Neural cell (in vitro differentiated cells): ENCODE measurements around the gene ATP11A. TPM values are rescaled to one million over a fixed set of nuclear protein-coding genes. Genes with fewer than 3 reads are reported as not detected.

Experiments
- H2AFZ ChIP-seq: fragments of 200-600, 300-800 bp; sonication (generic), shearing (Covaris generic); 2 replicates; pipeline ENCODE4 v1.6.0; 2014; ENCODE audit warnings: low read depth, mild to moderate bottlenecking, antibody characterized with exemption, low read length, moderate library complexity
- H3F3A ChIP-seq: fragments of 200-600 bp; shearing (Covaris generic); 2 replicates; pipeline ENCODE4 v1.6.1; 2016; ENCODE audit warnings: mild to moderate bottlenecking, moderate library complexity, mixed read lengths, antibody characterized with exemption, low read length; ENCODE audit not compliant: insufficient read depth, poor library complexity, severe bottlenecking
- H3K27ac ChIP-seq: fragments of 200-600, 300-800 bp; sonication (generic), shearing (Covaris generic); 2 replicates; pipeline ENCODE4 v1.5.1; 2014; ENCODE audit warnings: mild to moderate bottlenecking, low read length, moderate library complexity
- H3K27me3 ChIP-seq: fragments of 300-800, 200-600 bp; sonication (generic), shearing (Covaris generic); 2 replicates; pipeline ENCODE4 v1.6.0; 2014; ENCODE audit warnings: mild to moderate bottlenecking, low read depth, low read length, moderate library complexity; ENCODE audit not compliant: insufficient read depth
- H3K36me3 ChIP-seq: fragments of 300-800, 200-600 bp; sonication (generic), shearing (Covaris generic); 2 replicates; pipeline ENCODE4 v1.5.1; 2014; ENCODE audit warnings: mild to moderate bottlenecking, antibody characterized with exemption, low read length, moderate library complexity; ENCODE audit not compliant: insufficient read depth
- H3K4me2 ChIP-seq: fragments of 300-800, 200-600 bp; sonication (generic), shearing (Covaris generic); 2 replicates; pipeline ENCODE4 v1.6.0; 2014; ENCODE audit warnings: mild to moderate bottlenecking, low read length
- H3K4me3 ChIP-seq: fragments of 300-800, 200-600 bp; sonication (generic), shearing (Covaris generic); 2 replicates; pipeline ENCODE4 v1.5.1; 2014; ENCODE audit warnings: mild to moderate bottlenecking, low read length, moderate library complexity
- H3K79me2 ChIP-seq: fragments of 200-600 bp; shearing (Covaris generic); replicated peaks from 2 replicates; pipeline ENCODE4 v1.6.0; 2014; ENCODE audit warnings: mild to moderate bottlenecking, low read length, moderate library complexity; ENCODE audit not compliant: insufficient read depth
- H3K9ac ChIP-seq: fragments of 300-800, 200-600 bp; sonication (generic), shearing (Covaris generic); 2 replicates; pipeline ENCODE4 v1.6.1; 2016; ENCODE audit warnings: mild to moderate bottlenecking, low read length, mixed read lengths
- H3K9me2 ChIP-seq: fragments of 200-600 bp; shearing (Covaris generic); 2 replicates; pipeline ENCODE4 v1.6.1; 2016; ENCODE audit warnings: mild to moderate bottlenecking, low read length, mixed read lengths; ENCODE audit not compliant: insufficient read depth
- H3K9me3 ChIP-seq: fragments of 200-600, 300-800 bp; sonication (generic), shearing (Covaris generic); 2 replicates; pipeline ENCODE4 v1.6.1; 2016; ENCODE audit warnings: mild to moderate bottlenecking, mixed run types, low read length, moderate library complexity, mixed read lengths
- H4K20me1 ChIP-seq: fragments of 200-600 bp; shearing (Covaris generic); 2 replicates; pipeline ENCODE4 v1.6.1; 2016; ENCODE audit warnings: mild to moderate bottlenecking, mixed run types; ENCODE audit not compliant: insufficient read depth
- CTCF ChIP-seq: fragments of 450-650 bp; IDR thresholded peaks from 2 replicates; pipeline ENCODE4 v1.5.1; 2014; ENCODE audit warnings: antibody characterized with exemption, mild to moderate bottlenecking, moderate library complexity; ENCODE audit not compliant: poor library complexity, severe bottlenecking
- EP300 ChIP-seq: fragments of 450-650 bp; conservative IDR thresholded peaks from 2 replicates; pipeline ENCODE4 v1.6.1; 2014; ENCODE audit warnings: antibody characterized with exemption, mild to moderate bottlenecking, moderate library complexity; ENCODE audit not compliant: poor library complexity, severe bottlenecking
- EZH2 ChIP-seq: fragments of 200-600, 300-800 bp; shearing (Covaris generic), sonication (generic); IDR thresholded peaks from 2 replicates; pipeline ENCODE4 v1.6.1; 2014; ENCODE audit warnings: antibody characterized with exemption, low read length, borderline replicate concordance, mild to moderate bottlenecking; ENCODE audit not compliant: insufficient read depth, poor library complexity, severe bottlenecking
- MXI1 ChIP-seq: fragments of 450-650 bp; conservative IDR thresholded peaks from 2 replicates; pipeline ENCODE4 v1.6.1; 2014; ENCODE audit warnings: antibody characterized with exemption, mild to moderate bottlenecking; ENCODE audit not compliant: poor library complexity, severe bottlenecking
- POLR2AphosphoS5 ChIP-seq: IDR thresholded peaks from 2 replicates; pipeline ENCODE4 v1.6.1; 2012
- RAD21 ChIP-seq: fragments of 450-650 bp; conservative IDR thresholded peaks from 2 replicates; pipeline ENCODE4 v1.6.1; 2014; ENCODE audit warnings: antibody characterized with exemption, mild to moderate bottlenecking, moderate library complexity
- REST ChIP-seq: IDR thresholded peaks from 2 replicates; pipeline ENCODE4 v1.6.1; 2012; ENCODE audit warnings: borderline replicate concordance
- SMC3 ChIP-seq: fragments of 450-650 bp; conservative IDR thresholded peaks from 2 replicates; pipeline ENCODE4 v1.6.1; 2014; ENCODE audit warnings: antibody characterized with exemption, mild to moderate bottlenecking, moderate library complexity; ENCODE audit not compliant: poor library complexity
- TAF1 ChIP-seq: IDR thresholded peaks from 2 replicates; pipeline ENCODE4 v1.6.1; 2012; ENCODE audit warnings: low read depth
- polyA plus RNA-seq: library from polyadenylated mRNA; depleted of rRNA; stranded (reverse); fragments of >200 nt; gene quantifications from 2 replicates; pipeline ENCODE4 v1.2.3, GENCODE V29; 2014

Gene ATP11A
- polyA plus RNA-seq, 1 donor from 2014 or later, result 3.0 TPM

GRCh38 chr13:112709825-112710783 is 20.3 kb downstream of the ATP11A start:
- Histone ChIP-seq H4K20me1 (no peaks in the 10 kb centered on the region), H3K27ac (no peak overlapping the region), H3K9me2 (no peaks in the 10 kb centered on the region), H3F3A (peaks cover 6% of the 10 kb centered on the region), H3K79me2 (no peaks in the 10 kb centered on the region), H3K36me3 (no peaks in the 10 kb centered on the region), H3K9me3 (no peaks in the 10 kb centered on the region), H3K9ac (no peak overlapping the region), H2AFZ (no peak overlapping the region), H3K4me2 (no peak overlapping the region), H3K4me3 (no peak overlapping the region), H3K27me3 (no peaks in the 10 kb centered on the region)
- TF ChIP-seq CTCF (no peak), EP300 (no peak), RAD21 (no peak), TAF1 (no peak), POLR2AphosphoS5 (no peak)

- Histone ChIP-seq H3F3A (peaks cover 6% of the 10 kb centered on the region), H3K79me2 (no peaks in the 10 kb centered on the region), H3K9me3 (no peaks in the 10 kb centered on the region), H3K27me3 (no peaks in the 10 kb centered on the region), H3K27ac (no peak overlapping the region), H3K36me3 (no peaks in the 10 kb centered on the region), H3K9me2 (no peaks in the 10 kb centered on the region), H2AFZ (no peak overlapping the region), H3K4me3 (no peak overlapping the region), H3K4me2 (no peak overlapping the region), H3K9ac (no peak overlapping the region), H4K20me1 (no peaks in the 10 kb centered on the region)
- TF ChIP-seq SMC3, result no peak
- no peak for TF ChIP-seq MXI1
- no peak for TF ChIP-seq RAD21
- no peak for TF ChIP-seq REST
- no peak for TF ChIP-seq EZH2
- no peak for TF ChIP-seq POLR2AphosphoS5
- no peak for TF ChIP-seq CTCF
- TF ChIP-seq TAF1, result no peak
- no peak for TF ChIP-seq EP300
Measured at GRCh38 chr13:112710855-112711527, 21.2 kb downstream of the ATP11A start.
